ENCODE data around the gene GRIN3A.
A peak's percentile ranks its signal among the peaks of the same experiment; 100 is the strongest.

GRIN3A gene

DNA sequence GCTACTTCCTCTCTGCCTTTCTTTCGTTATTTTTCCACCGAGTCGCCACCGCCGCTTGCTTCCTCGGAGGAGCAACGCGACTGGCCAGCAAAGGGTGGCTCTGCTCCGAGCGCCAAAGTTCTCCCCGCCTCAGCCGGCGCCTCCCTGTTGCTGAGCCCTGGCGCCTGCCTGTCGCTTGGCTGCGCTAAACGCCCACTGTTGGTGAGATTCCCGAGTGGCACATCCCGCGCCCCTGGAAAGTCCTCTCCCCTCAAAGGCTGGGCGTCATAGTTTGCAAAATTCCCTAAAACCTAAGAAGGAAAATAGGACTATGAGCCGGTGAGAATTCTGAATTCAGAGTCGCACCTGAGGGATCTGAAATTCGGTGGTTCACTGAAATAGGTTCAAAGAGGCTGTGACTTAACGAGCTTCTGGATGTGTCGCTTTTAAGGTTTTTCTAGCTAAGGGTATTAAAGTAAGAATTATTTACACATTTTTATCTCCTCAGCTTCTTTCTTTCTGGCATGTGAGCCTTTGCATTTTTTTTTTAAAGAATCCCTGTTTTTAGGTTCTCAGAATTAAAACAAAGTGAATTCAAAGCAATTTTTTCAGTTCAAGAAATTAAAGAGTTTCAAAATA is at the start of gene GRIN3A:
Gene GRIN3A (minus strand): TSS at position 82 of the 618 bp plus-strand sequence. CDS start 668 bp downstream, outside the sequence.
- DNase-seq: peak; percentile 61
- Mint-ChIP-seq H3K27me3 (ENCODE audit: low read depth, poor library complexity) (peaks cover 87% of the 10 kb centered on the region), H3K4me1 (peaks cover 10% of the 10 kb centered on the region), H3K27ac (peak within 1 kb of the TSS; percentile 62), H3K9me3 (peaks cover 6% of the 10 kb centered on the region), H3K36me3 (ENCODE audit: low read depth) (no peaks in the 10 kb centered on the region), H3K4me3 (peak within 1 kb of the TSS; percentile 92)
- TF ChIP-seq, protein P1, sequence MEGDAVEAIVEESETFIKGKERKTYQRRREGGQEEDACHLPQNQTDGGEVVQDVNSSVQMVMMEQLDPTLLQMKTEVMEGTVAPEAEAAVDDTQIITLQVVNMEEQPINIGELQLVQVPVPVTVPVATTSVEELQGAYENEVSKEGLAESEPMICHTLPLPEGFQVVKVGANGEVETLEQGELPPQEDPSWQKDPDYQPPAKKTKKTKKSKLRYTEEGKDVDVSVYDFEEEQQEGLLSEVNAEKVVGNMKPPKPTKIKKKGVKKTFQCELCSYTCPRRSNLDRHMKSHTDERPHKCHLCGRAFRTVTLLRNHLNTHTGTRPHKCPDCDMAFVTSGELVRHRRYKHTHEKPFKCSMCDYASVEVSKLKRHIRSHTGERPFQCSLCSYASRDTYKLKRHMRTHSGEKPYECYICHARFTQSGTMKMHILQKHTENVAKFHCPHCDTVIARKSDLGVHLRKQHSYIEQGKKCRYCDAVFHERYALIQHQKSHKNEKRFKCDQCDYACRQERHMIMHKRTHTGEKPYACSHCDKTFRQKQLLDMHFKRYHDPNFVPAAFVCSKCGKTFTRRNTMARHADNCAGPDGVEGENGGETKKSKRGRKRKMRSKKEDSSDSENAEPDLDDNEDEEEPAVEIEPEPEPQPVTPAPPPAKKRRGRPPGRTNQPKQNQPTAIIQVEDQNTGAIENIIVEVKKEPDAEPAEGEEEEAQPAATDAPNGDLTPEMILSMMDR (IDR thresholded peaks at IDR 0.05): no peak

DNA sequence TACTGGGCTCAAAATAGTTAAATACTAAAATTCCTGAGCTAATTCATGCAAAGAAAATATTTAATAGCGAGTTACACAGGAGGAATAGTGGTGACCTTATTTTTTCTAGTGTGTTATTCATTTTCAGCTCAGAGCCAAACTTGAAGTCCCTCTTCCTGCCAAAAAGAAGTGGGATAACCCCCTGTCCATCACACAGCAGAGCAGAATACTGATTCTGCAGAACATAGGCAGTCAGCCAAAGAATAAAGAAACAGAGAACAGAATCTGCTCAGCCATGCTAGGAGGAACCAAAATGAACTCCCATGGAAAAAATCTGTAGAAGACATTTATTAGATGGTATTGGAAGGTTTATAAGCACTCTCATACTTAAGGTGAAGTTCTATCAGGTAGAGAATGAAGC is 49.4 kb upstream of the GRIN3A start:
- Mint-ChIP-seq H3K4me3 (no peak overlapping the region), H3K4me1 (no peaks in the 10 kb centered on the region), H3K9me3 (no peaks in the 10 kb centered on the region), H3K36me3 (ENCODE audit: low read depth) (no peaks in the 10 kb centered on the region), H3K27me3 (ENCODE audit: low read depth, poor library complexity) (no peaks in the 10 kb centered on the region), H3K27ac (no peak overlapping the region)
- no peak for DNase-seq
- TF ChIP-seq, protein P1 (IDR thresholded peaks at IDR 0.05): no peak

DNA sequence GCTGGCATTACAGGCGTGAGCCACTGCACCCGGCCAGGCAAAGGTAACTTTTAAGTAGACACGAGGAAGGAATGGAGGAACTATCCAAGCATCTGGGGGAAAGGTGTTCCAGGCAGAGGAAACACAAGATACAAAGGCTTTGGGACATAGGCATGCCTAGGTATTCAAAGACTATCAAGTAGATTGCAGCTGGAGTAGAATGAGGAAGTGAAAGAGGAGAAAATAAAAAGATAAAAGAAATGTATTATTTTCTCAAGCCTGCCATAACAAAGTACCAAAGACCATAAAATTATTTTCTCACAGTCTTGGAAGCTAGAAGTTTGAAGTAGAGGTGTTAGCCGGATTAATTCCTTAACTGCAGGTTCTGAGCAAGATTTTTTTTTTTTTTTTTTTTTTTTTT is 39.9 kb upstream of the GRIN3A start:
- Mint-ChIP-seq H3K4me1 (no peaks in the 10 kb centered on the region), H3K36me3 (ENCODE audit: low read depth) (no peaks in the 10 kb centered on the region), H3K27me3 (ENCODE audit: low read depth, poor library complexity) (no peaks in the 10 kb centered on the region), H3K4me3 (no peak overlapping the region), H3K27ac (no peak overlapping the region), H3K9me3 (no peaks in the 10 kb centered on the region)
- DNase-seq: no peak
- TF ChIP-seq, protein P1 (IDR thresholded peaks at IDR 0.05): no peak

DNA sequence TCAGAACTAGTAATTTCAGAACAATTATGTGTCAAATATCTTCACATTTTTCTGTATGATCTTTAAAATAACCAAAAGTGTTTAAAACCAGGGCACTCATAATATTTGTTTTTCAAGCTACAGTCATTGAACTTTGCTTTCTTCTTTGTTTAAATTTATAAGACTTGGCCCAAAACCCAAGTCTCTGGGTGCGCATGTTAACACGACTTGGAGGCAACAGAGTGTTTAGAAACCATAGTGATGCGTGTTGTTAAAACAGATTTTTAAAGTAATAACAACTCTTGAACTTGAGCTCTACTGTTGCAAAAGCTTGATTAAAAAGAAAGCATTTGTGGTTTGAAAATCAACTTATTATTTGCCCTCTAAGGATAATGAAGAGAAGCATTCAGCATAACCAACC is 26.0 kb upstream of the GRIN3A start:
- H3K4me1 Mint-ChIP-seq: no peaks in the 10 kb centered on the region
- TF ChIP-seq, protein P1 (IDR thresholded peaks at IDR 0.05): no peak
- no peaks in the 10 kb centered on the region for H3K36me3 Mint-ChIP-seq (ENCODE audit: low read depth)
- H3K27me3 Mint-ChIP-seq (ENCODE audit: low read depth, poor library complexity): no peaks in the 10 kb centered on the region
- H3K27ac Mint-ChIP-seq: no peak overlapping the region
- DNase-seq: no peak
- no peak overlapping the region for H3K4me3 Mint-ChIP-seq
- H3K9me3 Mint-ChIP-seq: no peaks in the 10 kb centered on the region

DNA sequence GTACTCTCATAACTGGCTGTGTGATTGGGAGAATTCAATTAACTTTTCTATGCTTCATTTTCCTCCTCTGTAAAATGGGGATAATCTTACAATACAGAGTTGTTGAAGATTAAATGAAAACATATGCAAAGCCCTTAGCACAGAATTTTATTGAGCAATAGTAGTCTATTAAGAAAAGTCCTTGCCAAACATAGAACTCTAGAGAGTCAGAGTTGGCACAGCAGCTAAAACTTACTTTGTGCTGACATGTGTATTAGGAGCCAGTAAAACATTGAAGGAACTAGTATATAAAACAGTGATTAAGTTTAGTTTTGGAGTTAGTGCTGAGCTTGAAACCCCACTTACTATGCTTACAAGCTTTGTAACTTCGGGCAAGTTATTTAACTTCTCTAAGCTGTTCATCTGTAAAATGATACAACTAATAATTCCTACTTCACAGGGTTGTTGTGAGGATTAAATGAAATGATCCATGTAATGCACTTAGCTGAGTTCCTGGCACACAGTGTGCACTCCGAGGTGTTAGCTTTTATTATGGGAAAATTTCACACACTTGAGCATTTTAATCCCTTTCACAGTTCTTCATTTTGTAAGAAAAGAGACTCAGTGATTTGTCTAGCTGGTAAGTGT is 20.0 kb upstream of the GRIN3A start:
- Mint-ChIP-seq H3K4me3 (no peak overlapping the region), H3K27me3 (ENCODE audit: low read depth, poor library complexity) (no peaks in the 10 kb centered on the region), H3K4me1 (no peaks in the 10 kb centered on the region), H3K9me3 (no peaks in the 10 kb centered on the region), H3K36me3 (ENCODE audit: low read depth) (no peaks in the 10 kb centered on the region), H3K27ac (no peak overlapping the region)
- no peak for DNase-seq
- TF ChIP-seq, protein P1 (IDR thresholded peaks at IDR 0.05): no peak

DNA sequence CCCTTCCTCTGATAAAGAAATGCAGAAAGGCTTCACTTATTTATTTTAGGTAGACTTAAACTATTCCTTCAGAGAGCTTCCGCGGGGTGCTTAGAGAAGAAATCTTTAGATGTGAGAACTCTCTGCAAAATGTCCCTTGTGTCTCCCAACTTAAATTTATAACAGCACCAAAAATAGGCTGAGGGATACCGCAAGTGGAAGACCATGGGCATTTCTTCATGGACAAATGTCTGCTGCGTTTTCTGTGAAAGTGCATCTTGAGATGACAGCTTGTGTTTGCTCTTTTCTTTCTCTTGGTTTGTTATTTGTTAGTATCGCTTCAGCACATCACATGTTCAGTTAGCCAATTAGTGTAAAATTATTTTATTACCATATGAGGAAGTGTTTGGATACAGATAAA is 15.3 kb upstream of the GRIN3A start:
- DNase-seq: no peak
- Mint-ChIP-seq H3K9me3 (no peaks in the 10 kb centered on the region), H3K4me3 (no peak overlapping the region), H3K27ac (no peak overlapping the region), H3K27me3 (ENCODE audit: low read depth, poor library complexity) (no peaks in the 10 kb centered on the region), H3K4me1 (no peaks in the 10 kb centered on the region), H3K36me3 (ENCODE audit: low read depth) (no peaks in the 10 kb centered on the region)
- TF ChIP-seq, protein P1 (IDR thresholded peaks at IDR 0.05): no peak
